Tibial nerve (tissue), 4 donors: Measurements from ENCODE around the gene ALDH3B1. TPM values are rescaled to one million over a fixed set of nuclear protein-coding genes. Genes with fewer than 3 reads are reported as not detected.
A peak's percentile ranks its signal among the peaks of the same experiment; 100 is the strongest.

ENCODE experiments used
- DNase-seq, 2 donors: peaks; one replicate each; pipeline ENCODE4 v3.0.0-alpha.2; 2019; ENCODE audit warnings: low spot score in 2 of 2
- H3K27ac ChIP-seq, 4 donors: fragments of 200-600 bp; sonication (generic) in 3 of 4; one replicate each; pipeline ENCODE4 v1.5.1; 2017 to 2019; ENCODE audit warnings: mild to moderate bottlenecking in 1 of 4
- H3K27me3 ChIP-seq, 2 donors: fragments of 200-600 bp; sonication (generic) in 1 of 2; one replicate each; pipeline versions ENCODE4 v1.5.1 to v1.6.0; 2017 to 2019
- H3K36me3 ChIP-seq, 3 donors: fragments of 200-600 bp; sonication (generic); one replicate each; pipeline ENCODE4 v1.5.1; 2018 to 2019
- H3K4me1 ChIP-seq, 4 donors: fragments of 200-600 bp; sonication (generic) in 3 of 4; one replicate each; pipeline ENCODE4 v1.5.1; 2017 to 2019
- H3K4me3 ChIP-seq, 4 donors: fragments of 200-600 bp; sonication (generic) in 3 of 4; one replicate each; pipeline ENCODE4 v1.5.1; 2017 to 2019; ENCODE audit warnings: mild to moderate bottlenecking in 1 of 4, moderate library complexity in 1 of 4
- H3K9me3 ChIP-seq, 4 donors: fragments of 200-600 bp; sonication (generic) in 3 of 4; one replicate each; pipeline ENCODE4 v1.5.1; 2017 to 2019
- CTCF ChIP-seq, 5 experiments: fragments of 200-600 bp in 3 of 5; fragments of 450-650 bp in 2 of 5; sonication (generic) in 3 of 5; IDR thresholded peaks; one replicate each; pipeline ENCODE4 v1.5.1; 2016 to 2019; ENCODE audit warnings: antibody characterized with exemption in 5 of 5, mild to moderate bottlenecking in 3 of 5, moderate library complexity in 2 of 5
- EP300 ChIP-seq, 2 donors: sonication (generic); formaldehyde crosslinking; IDR thresholded peaks; one replicate each; pipeline ENCODE4 v1.6.1; 2017; ENCODE audit warnings: antibody characterized with exemption in 2 of 2, mild to moderate bottlenecking in 1 of 2
- POLR2A ChIP-seq, 2 donors: fragments of 450-650 bp; IDR thresholded peaks; one replicate each; pipeline ENCODE4 v1.6.1; 2017; ENCODE audit warnings: antibody characterized with exemption in 2 of 2, mild to moderate bottlenecking in 2 of 2, moderate library complexity in 2 of 2
- WGBS, 2 donors: methylation state at CpG; one replicate each; pipeline ENCODE4 v1.1.5; 2018; 5-methylcytosine and 5-hydroxymethylcytosine counted together
- total RNA-seq, 4 donors: library from RNA; depleted of rRNA; stranded (reverse); fragments of >200 nt; gene quantifications; one replicate each; pipeline ENCODE4 v1.1.0, GENCODE V29; 2016

ALDH3B1 gene
- total RNA-seq, 4 donors from 2014 or later: 80.4 to 137 (median 91.8) TPM

DNA sequence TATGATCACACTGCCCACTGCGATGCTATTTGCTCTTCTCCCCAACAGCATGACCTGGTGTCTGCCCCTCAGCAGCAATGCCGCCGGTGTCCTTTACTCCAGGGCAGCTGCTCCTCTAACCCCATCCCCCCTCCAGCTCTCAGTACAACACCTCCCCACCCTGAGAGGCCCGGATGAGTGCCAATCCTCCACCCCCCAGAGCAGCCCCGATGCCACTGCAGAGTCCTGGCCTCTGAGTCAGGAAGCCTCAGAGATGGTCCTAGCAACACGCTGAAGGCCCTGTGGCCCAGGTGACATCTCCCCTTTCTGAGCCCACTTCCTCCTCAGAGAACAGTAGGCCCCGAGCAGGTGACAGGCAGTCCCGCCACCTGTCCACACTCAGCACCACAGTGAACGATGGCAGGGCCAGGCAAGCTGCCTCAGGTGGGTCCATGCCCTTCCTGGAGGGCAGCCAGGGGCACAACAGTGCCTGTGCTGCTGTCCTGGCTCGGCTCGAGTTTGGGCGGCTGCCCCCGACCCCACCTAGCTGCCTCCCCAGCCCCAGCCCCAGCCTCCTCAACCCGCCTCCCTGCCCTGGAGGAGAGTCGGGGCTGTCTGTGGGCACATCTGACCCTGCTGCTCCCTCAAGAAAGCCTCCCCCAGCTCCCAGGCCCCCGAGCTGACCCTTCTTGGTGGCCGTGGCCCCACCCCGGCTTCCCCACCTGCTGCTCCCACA is 16.4 kb downstream of the ALDH3B1 start:
- Histone ChIP-seq H3K9me3 (peaks cover 0 to 22% (median 0%) of the 10 kb centered on the region in 4 donors), H3K36me3 (peaks cover 0 to 68% (median 0%) of the 10 kb centered on the region in 3 donors), H3K27me3 (no peaks in the 10 kb centered on the region), H3K27ac (no peak overlapping the region), H3K4me1 (peaks cover 0 to 16% (median 8%) of the 10 kb centered on the region in 4 donors), H3K4me3 (no peak overlapping the region)
- TF ChIP-seq CTCF (IDR thresholded peaks at IDR 0.05) (no peak), POLR2A (IDR thresholded peaks at IDR 0.05) (no peak), EP300 (IDR thresholded peaks at IDR 0.05) (no peak)
- no peak for DNase-seq
- WGBS, 2 donors: 86 to 88% methylated on average over 14 to 18 of the region's 18 CpGs

DNA sequence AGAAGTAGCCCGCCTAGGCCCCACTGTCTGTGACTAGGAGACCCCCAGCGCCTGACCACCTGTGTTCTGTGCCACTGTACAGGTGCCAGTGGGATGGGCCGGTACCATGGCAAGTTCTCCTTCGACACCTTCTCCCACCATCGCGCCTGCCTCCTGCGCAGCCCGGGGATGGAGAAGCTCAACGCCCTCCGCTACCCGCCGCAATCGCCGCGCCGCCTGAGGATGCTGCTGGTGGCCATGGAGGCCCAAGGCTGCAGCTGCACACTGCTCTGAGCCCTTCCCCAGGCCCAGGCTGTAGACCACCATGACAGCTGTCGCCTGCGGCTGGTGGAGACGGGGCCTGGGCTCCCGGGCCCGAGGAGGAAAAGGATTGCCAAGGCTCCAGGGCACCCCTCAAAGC is 17.5 kb downstream of the ALDH3B1 start:
- Histone ChIP-seq H3K27me3 (no peaks in the 10 kb centered on the region), H3K9me3 (peaks cover 0 to 22% (median 0%) of the 10 kb centered on the region in 4 donors), H3K4me1 (peaks cover 0 to 27% (median 16%) of the 10 kb centered on the region in 4 donors), H3K4me3 (no peak overlapping the region), H3K36me3 (peaks cover 0 to 61% (median 0%) of the 10 kb centered on the region in 3 donors), H3K27ac (no peak overlapping the region)
- no peak for TF ChIP-seq POLR2A (IDR thresholded peaks at IDR 0.05)
- no peak for TF ChIP-seq CTCF (IDR thresholded peaks at IDR 0.05)
- no peak for TF ChIP-seq EP300 (IDR thresholded peaks at IDR 0.05)
- DNase-seq: no peak
- 89 to 94% methylated on average over 20 to 21 of the region's 21 CpGs for WGBS, 2 donors

GRCh38 chr11:68028802-68029545 is 18.8 kb downstream of the ALDH3B1 start:
- 87 to 89% methylated on average over 12 of the region's 12 CpGs for WGBS, 2 donors
- no peak overlapping the region for H3K4me3 ChIP-seq
- H3K9me3 ChIP-seq: peaks cover 0 to 19% (median 0%) of the 10 kb centered on the region in 4 donors
- TF ChIP-seq EP300 (IDR thresholded peaks at IDR 0.05): no peak
- TF ChIP-seq POLR2A (IDR thresholded peaks at IDR 0.05): no peak
- TF ChIP-seq CTCF (IDR thresholded peaks at IDR 0.05): no peak
- H3K36me3 ChIP-seq: peaks cover 0 to 61% (median 6%) of the 10 kb centered on the region in 3 donors
- no peak for DNase-seq
- peak overlapping the region in 1 of 4 donors; percentile 0 for H3K27ac ChIP-seq
- no peaks in the 10 kb centered on the region for H3K27me3 ChIP-seq
- H3K4me1 ChIP-seq: peaks cover 0 to 33% (median 16%) of the 10 kb centered on the region in 4 donors

- Histone ChIP-seq H3K27ac (peak within 1 kb of the TSS; percentile 30 to 89 (median 83)), H3K4me1 (peaks cover 0 to 33% (median 16%) of the 10 kb centered on the region in 4 donors), H3K27me3 (no peaks in the 10 kb centered on the region), H3K4me3 (peak within 1 kb of the TSS; percentile 50 to 94 (median 66)), H3K36me3 (peaks cover 0 to 61% (median 6%) of the 10 kb centered on the region in 3 donors), H3K9me3 (peaks cover 0 to 4% (median 0%) of the 10 kb centered on the region in 4 donors)
- TF ChIP-seq CTCF (IDR thresholded peaks at IDR 0.05) (peak in 1 of 5 experiments; percentile 45), POLR2A (IDR thresholded peaks at IDR 0.05) (peak in 1 of 2 donors; percentile 70), EP300 (IDR thresholded peaks at IDR 0.05) (peak in 1 of 2 donors; percentile 89)
- WGBS, 2 donors: 1 to 2% methylated on average over 37 to 39 of the region's 56 CpGs
- peak; percentile 95 to 98 for DNase-seq
Observed at GRCh38 chr11:68030318-68031143, 20.4 kb downstream of the ALDH3B1 start, which contains the start of gene NDUFS8. Gene NDUFS8 (plus strand): TSS chr11:68030681. CDS start chr11:68032152, 1,471 bp downstream.
